HFFc6 (cell line): ENCODE results near the gene SEC22C. TPM values are rescaled to one million over a fixed set of nuclear protein-coding genes. Genes with fewer than 3 reads are reported as not detected.

Experiments used
- DNase-seq: peaks from one replicate; pipeline ENCODE4 v3.0.0-alpha.2; 2018
- H3K27ac Mint-ChIP-seq: 2 replicates; pipeline ENCODE4 v1.8.0; 2020; ENCODE audit warnings: mild to moderate bottlenecking, mixed read lengths
- H3K27me3 Mint-ChIP-seq: 2 replicates; pipeline ENCODE4 v1.8.0; 2021; ENCODE audit warnings: mild to moderate bottlenecking, moderate library complexity, mixed read lengths; ENCODE audit not compliant: insufficient read depth
- H3K36me3 Mint-ChIP-seq: 2 replicates; pipeline ENCODE4 v1.8.0; 2021; ENCODE audit warnings: low read depth, mixed read lengths
- H3K4me1 Mint-ChIP-seq: 2 replicates; pipeline ENCODE4 v1.8.0; 2020; ENCODE audit warnings: low read depth, mixed read lengths
- H3K4me3 Mint-ChIP-seq: 2 replicates; pipeline ENCODE4 v1.8.0; 2020; ENCODE audit warnings: mild to moderate bottlenecking, moderate library complexity, mixed read lengths
- H3K9me3 Mint-ChIP-seq: 2 replicates; pipeline ENCODE4 v1.8.0; 2020; ENCODE audit warnings: mild to moderate bottlenecking, mixed read lengths
- total RNA-seq, 6 experiments: library from RNA; stranded (reverse); fragmentation: NEBNext Ultra II Directional; extraction: Animal tissue kit (Norgen Biotek cat#: 25700); gene quantifications; 2 replicates in 1 of 6; 3 replicates in 5 of 6; pipeline ENCODE4 v1.2.3, GENCODE V29; 2021
- TF ChIP-seq, protein P1 (sequence below): fragments of 200-600 bp; sonication (generic); IDR thresholded peaks from 2 replicates; pipeline ENCODE4 v1.5.0; 2021; ENCODE audit warnings: antibody characterized with exemption, mild to moderate bottlenecking

Gene SEC22C
- total RNA-seq, 6 experiments from 2014 or later = 40.7 to 51.2 (median 48.6) TPM

DNA sequence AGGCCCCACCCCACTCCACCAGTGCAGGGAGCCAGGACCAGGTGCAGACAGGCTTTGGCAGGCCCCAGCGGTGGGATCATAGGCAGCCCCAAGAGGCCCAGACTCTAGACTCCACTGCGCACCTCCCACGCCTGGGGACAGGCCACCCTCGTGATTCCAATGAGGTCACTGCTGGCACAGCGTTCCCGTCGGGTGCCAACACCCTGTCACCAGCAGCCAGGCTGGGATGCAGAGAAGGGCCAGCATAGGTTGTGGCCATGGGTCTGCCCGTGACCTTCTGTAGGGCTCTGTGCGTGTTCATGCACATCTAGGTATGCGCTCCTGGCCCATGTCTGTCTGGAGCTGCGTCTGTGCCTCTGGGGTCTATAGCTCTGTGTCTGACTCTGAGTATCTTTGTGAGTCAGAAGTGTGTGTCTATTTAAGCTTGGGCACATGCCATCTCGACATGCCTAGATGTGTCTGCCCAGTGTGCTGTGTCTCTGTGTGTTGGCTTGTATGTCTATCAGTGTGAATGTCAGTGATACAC is 66.3 kb downstream of the SEC22C start:
- H3K4me1 Mint-ChIP-seq = no peaks in the 10 kb centered on the region
- DNase-seq = no peak
- no peaks in the 10 kb centered on the region for H3K9me3 Mint-ChIP-seq
- H3K36me3 Mint-ChIP-seq = no peaks in the 10 kb centered on the region
- TF ChIP-seq, protein P1, sequence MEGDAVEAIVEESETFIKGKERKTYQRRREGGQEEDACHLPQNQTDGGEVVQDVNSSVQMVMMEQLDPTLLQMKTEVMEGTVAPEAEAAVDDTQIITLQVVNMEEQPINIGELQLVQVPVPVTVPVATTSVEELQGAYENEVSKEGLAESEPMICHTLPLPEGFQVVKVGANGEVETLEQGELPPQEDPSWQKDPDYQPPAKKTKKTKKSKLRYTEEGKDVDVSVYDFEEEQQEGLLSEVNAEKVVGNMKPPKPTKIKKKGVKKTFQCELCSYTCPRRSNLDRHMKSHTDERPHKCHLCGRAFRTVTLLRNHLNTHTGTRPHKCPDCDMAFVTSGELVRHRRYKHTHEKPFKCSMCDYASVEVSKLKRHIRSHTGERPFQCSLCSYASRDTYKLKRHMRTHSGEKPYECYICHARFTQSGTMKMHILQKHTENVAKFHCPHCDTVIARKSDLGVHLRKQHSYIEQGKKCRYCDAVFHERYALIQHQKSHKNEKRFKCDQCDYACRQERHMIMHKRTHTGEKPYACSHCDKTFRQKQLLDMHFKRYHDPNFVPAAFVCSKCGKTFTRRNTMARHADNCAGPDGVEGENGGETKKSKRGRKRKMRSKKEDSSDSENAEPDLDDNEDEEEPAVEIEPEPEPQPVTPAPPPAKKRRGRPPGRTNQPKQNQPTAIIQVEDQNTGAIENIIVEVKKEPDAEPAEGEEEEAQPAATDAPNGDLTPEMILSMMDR = no peak
- H3K27me3 Mint-ChIP-seq = peaks cover 28% of the 10 kb centered on the region
- H3K27ac Mint-ChIP-seq = no peak overlapping the region
- no peak overlapping the region for H3K4me3 Mint-ChIP-seq

GRCh38 chr3:42514876-42515275 is 66.9 kb downstream of the SEC22C start:
- H3K27ac Mint-ChIP-seq = no peak overlapping the region
- no peaks in the 10 kb centered on the region for H3K9me3 Mint-ChIP-seq
- no peak for DNase-seq
- H3K4me1 Mint-ChIP-seq = no peaks in the 10 kb centered on the region
- H3K27me3 Mint-ChIP-seq = peaks cover 28% of the 10 kb centered on the region
- TF ChIP-seq, protein P1 = no peak
- H3K4me3 Mint-ChIP-seq = no peak overlapping the region
- H3K36me3 Mint-ChIP-seq = no peaks in the 10 kb centered on the region

- Mint-ChIP-seq H3K36me3 (no peaks in the 10 kb centered on the region), H3K27me3 (peaks cover 33% of the 10 kb centered on the region), H3K9me3 (no peaks in the 10 kb centered on the region), H3K4me1 (no peaks in the 10 kb centered on the region), H3K4me3 (no peak overlapping the region), H3K27ac (no peak overlapping the region)
- TF ChIP-seq, protein P1 = no peak
- no peak for DNase-seq
Measured at GRCh38 chr3:42513521-42513920, 68.2 kb downstream of the SEC22C start.

DNA sequence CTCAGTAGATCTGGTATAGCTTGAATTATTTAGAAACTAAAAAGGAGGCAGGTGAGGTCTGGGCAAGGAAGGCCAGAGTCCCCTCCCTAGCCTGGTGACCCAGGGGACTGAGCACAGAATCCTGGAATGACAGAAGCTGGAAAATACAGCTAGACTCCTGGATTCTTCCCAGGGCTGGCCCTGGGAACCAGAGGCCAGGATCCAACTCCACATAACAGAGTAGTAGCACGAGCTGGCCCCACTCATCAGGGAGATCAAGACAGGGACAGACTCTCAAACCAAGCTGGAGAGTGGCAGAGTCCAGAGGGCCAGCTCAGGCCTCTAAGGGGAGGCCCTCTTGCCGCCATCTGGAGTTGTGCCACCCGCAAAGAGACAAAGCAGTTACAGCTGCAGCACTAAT is 68.6 kb downstream of the SEC22C start:
- H3K36me3 Mint-ChIP-seq = no peaks in the 10 kb centered on the region
- TF ChIP-seq, protein P1 = no peak

GRCh38 chr3:42511736-42512135 is 70.0 kb downstream of the SEC22C start:
- Mint-ChIP-seq H3K36me3 (no peaks in the 10 kb centered on the region), H3K27ac (no peak overlapping the region)
- DNase-seq = no peak

More for the DNA sequence above, 68.6 kb downstream of the SEC22C start:
- no peak overlapping the region for H3K4me3 Mint-ChIP-seq
- no peak overlapping the region for H3K27ac Mint-ChIP-seq
- H3K27me3 Mint-ChIP-seq = peaks cover 34% of the 10 kb centered on the region
- no peak for DNase-seq
- H3K4me1 Mint-ChIP-seq = no peaks in the 10 kb centered on the region
- H3K9me3 Mint-ChIP-seq = no peaks in the 10 kb centered on the region

More at GRCh38 chr3:42511736-42512135, 70.0 kb downstream of the SEC22C start:
- TF ChIP-seq, protein P1 = no peak
- Mint-ChIP-seq H3K4me3 (no peak overlapping the region), H3K4me1 (no peaks in the 10 kb centered on the region), H3K9me3 (no peaks in the 10 kb centered on the region), H3K27me3 (peaks cover 34% of the 10 kb centered on the region)
